Heart right ventricle (tissue), 16 donors: ENCODE results near the gene HIVEP3. TPM values are rescaled to one million over a fixed set of nuclear protein-coding genes. Genes with fewer than 3 reads are reported as not detected.

ENCODE experiments used
- ATAC-seq, 8 donors: fragments of 200-7000 bp; cut with Tn5 transposase; one replicate each; pipeline ENCODE4 v1.9.1; 2020; ENCODE audit warnings: mild to moderate bottlenecking in 8 of 8, moderate library complexity in 8 of 8, moderate number of reproducible peaks in 1 of 8
- DNase-seq, 2 donors: peaks; one replicate each; pipeline ENCODE4 v3.0.0-alpha.2; 2020
- H3K27ac ChIP-seq, 10 donors: fragments of 200-600 bp; sonication (generic) in 2 of 10; one replicate each; pipeline versions ENCODE4 v1.5.0 to v1.8.0; 2020 to 2022; ENCODE audit warnings: mild to moderate bottlenecking in 3 of 10
- H3K27me3 ChIP-seq, 7 donors: fragments of 200-600 bp; one replicate each; pipeline ENCODE4 v1.8.0; 2021 to 2022; ENCODE audit warnings: mild to moderate bottlenecking in 2 of 7
- H3K36me3 ChIP-seq, 9 donors: fragments of 200-600 bp; sonication (generic) in 1 of 9; one replicate each; pipeline versions ENCODE4 v1.5.0 to v1.8.0; 2020 to 2022; ENCODE audit warnings: mild to moderate bottlenecking in 2 of 9
- H3K4me1 ChIP-seq, 9 donors: fragments of 200-600 bp; sonication (generic) in 1 of 9; one replicate each; pipeline versions ENCODE4 v1.5.0 to v1.8.0; 2020 to 2022; ENCODE audit warnings: mild to moderate bottlenecking in 4 of 9
- H3K4me3 ChIP-seq, 10 donors: fragments of 200-600 bp; sonication (generic) in 2 of 10; one replicate each; pipeline versions ENCODE4 v1.5.0 to v1.8.0; 2020 to 2022; ENCODE audit warnings: mild to moderate bottlenecking in 7 of 10, moderate library complexity in 2 of 10
- H3K9me3 ChIP-seq, 11 donors: fragments of 200-600 bp in 10 of 11; sonication (generic) in 2 of 11; one replicate each; pipeline versions ENCODE4 v1.5.0 to v1.8.0; 2013 to 2022; ENCODE audit warnings: mild to moderate bottlenecking in 2 of 11, control low read depth in 1 of 11, moderate library complexity in 1 of 11
- CTCF ChIP-seq, 9 donors: fragments of 200-600 bp; sonication (generic) in 2 of 9; IDR thresholded peaks; one replicate each; pipeline versions ENCODE4 v1.5.0 to v1.8.0; 2021 to 2022; ENCODE audit warnings: antibody characterized with exemption in 9 of 9, mild to moderate bottlenecking in 5 of 9, moderate library complexity in 1 of 9
- WGBS, 2 donors: extraction: QIAGEN DNeasy Blood & Tissue Kit; methylation state at CpG; one replicate each; pipeline ENCODE4 v1.1.7; 2013; ENCODE audit warnings: inconsistent platforms in 1 of 2; 5-methylcytosine and 5-hydroxymethylcytosine counted together
- intact Hi-C, 10 donors: fragments of 100-400 bp; cut with DNase I; formaldehyde crosslinking; loops; one replicate each; pipeline versions ENCODE4 v1.11.1 to v1.14.2; 2022
- polyA plus RNA-seq, 2 donors: library from polyadenylated mRNA; stranded (reverse); fragments of 200-250 nt; gene quantifications; one replicate each; pipeline ENCODE4 v1.2.3, GENCODE V29; 2013
- total RNA-seq, 10 donors: library from RNA; stranded (reverse); fragmentation: NEBNext Ultra II Directional in 3 of 10; extraction: Animal tissue kit (Norgen Biotek cat#: 25700) in 3 of 10; gene quantifications; one replicate each; pipeline versions ENCODE4 v1.2.1 to v1.2.4, GENCODE V29; 2021 to 2023
- donor health status: Arrhythmogenic right ventricular cardiomyopathy.
- donor health status: ischemic (EF 13 %, LVEDD 7.1; RV severe dilation, severe dysfunction).
- donor health status: healthy with polysubstance abuse.
- donor health status: DM: no; HTN: yes; CAD: no.
- donor health status: DM: no; HTN: no; CAD: no.
- donor health status: ischemic (EF 25% LVEDD 6.9; RV normal size, moderate dysfunction).
- donor health status: ischemic (EF 25% LVEDD 5.7; RV mildly dilated, moderate dysfunction).
- donor health status: healthy.
- donor health status: DM: yes; HTN: yes; CAD: no.
- donor health status: Ischemic cardiomyopathy.
- donor health status: ischemic (EF 35%, LVEDD 5.7; RV mildly dilated, moderate dysfunction).
- donor health status: nonischemic (EF 11% LVEDD 7.7; RV severe dilation, severe dysfunction).
- donor health status: DM: yes; HTN: yes; CAD: no.
- donor health status: PGD.
- donor health status: ischemic (EF 29% LVEDD 5.4; RV normal size, mild dysfunction).
- donor health status: nonischemic (EF 23%, LVEDD 6.1; RV moderate dilation, normal function).

The HIVEP3 gene
- total and polyA plus RNA-seq, 12 donors: 2.6 to 7.5 (median 5.2) TPM

GRCh38 chr1:41880950-41881885 is 37.5 kb downstream of the HIVEP3 start:
- Histone ChIP-seq H3K27me3 (no peaks in the 10 kb centered on the region), H3K4me3 (no peak overlapping the region), H3K36me3 (no peaks in the 10 kb centered on the region), H3K27ac (peak overlapping the region; percentile 10 to 80 (median 62)), H3K9me3 (no peaks in the 10 kb centered on the region), H3K4me1 (peaks cover 11 to 70% (median 46%) of the 10 kb centered on the region in 9 donors)
- intact Hi-C loops: no loop called here
- 47 to 53% methylated on average over 5 of the region's 5 CpGs for WGBS, 2 donors
- peak in 6 of 8 donors; percentile 50 to 80 (median 60) for ATAC-seq
- no peak for DNase-seq
- TF ChIP-seq CTCF (IDR thresholded peaks at IDR 0.05): no peak

- intact Hi-C loops: no loop called here
- ATAC-seq (no peak), DNase-seq (no peak)
- Histone ChIP-seq H3K4me3 (no peak overlapping the region), H3K27ac (peak overlapping the region in 4 of 10 donors; percentile 63 to 80 (median 72)), H3K4me1 (peaks cover 13 to 78% (median 54%) of the 10 kb centered on the region in 9 donors), H3K36me3 (no peaks in the 10 kb centered on the region), H3K27me3 (no peaks in the 10 kb centered on the region), H3K9me3 (no peaks in the 10 kb centered on the region)
- 80 to 92% methylated on average over 4 of the region's 4 CpGs for WGBS, 2 donors
- no peak for TF ChIP-seq CTCF (IDR thresholded peaks at IDR 0.05)
Measured at GRCh38 chr1:41880261-41880660, 38.5 kb downstream of the HIVEP3 start.

GRCh38 chr1:41879617-41880016 is 39.1 kb downstream of the HIVEP3 start:
- no peak for ATAC-seq
- intact Hi-C loops: loop anchor here in 1 of 10 donors (5.0 kb wide), 1 partner anchor 67 kb away; no protein-coding TSS in a partner anchor
- H3K27ac ChIP-seq: no peak overlapping the region

GRCh38 chr1:41878911-41879310 is 39.8 kb downstream of the HIVEP3 start:
- H3K27ac ChIP-seq: no peak overlapping the region
- H3K36me3 ChIP-seq: no peaks in the 10 kb centered on the region
- no peaks in the 10 kb centered on the region for H3K9me3 ChIP-seq
- no peak overlapping the region for H3K4me3 ChIP-seq
- no peak for ATAC-seq
- no peaks in the 10 kb centered on the region for H3K27me3 ChIP-seq
- WGBS, 2 donors: 78 to 87% methylated on average over 5 of the region's 5 CpGs
- peaks cover 16 to 75% (median 44%) of the 10 kb centered on the region in 9 donors for H3K4me1 ChIP-seq
- intact Hi-C loops: loop anchor here in 1 of 10 donors (5.0 kb wide), 1 partner anchor 67 kb away; no protein-coding TSS in a partner anchor
- TF ChIP-seq CTCF (IDR thresholded peaks at IDR 0.05): no peak
- no peak for DNase-seq

More at GRCh38 chr1:41879617-41880016, 39.1 kb downstream of the HIVEP3 start:
- Histone ChIP-seq H3K36me3 (no peaks in the 10 kb centered on the region), H3K9me3 (no peaks in the 10 kb centered on the region), H3K4me1 (peaks cover 16 to 78% (median 51%) of the 10 kb centered on the region in 9 donors), H3K27me3 (no peaks in the 10 kb centered on the region), H3K4me3 (no peak overlapping the region)
- TF ChIP-seq CTCF (IDR thresholded peaks at IDR 0.05): no peak
- no peak for DNase-seq
